ENCODE results near the gene PCDHB14.

DNA sequence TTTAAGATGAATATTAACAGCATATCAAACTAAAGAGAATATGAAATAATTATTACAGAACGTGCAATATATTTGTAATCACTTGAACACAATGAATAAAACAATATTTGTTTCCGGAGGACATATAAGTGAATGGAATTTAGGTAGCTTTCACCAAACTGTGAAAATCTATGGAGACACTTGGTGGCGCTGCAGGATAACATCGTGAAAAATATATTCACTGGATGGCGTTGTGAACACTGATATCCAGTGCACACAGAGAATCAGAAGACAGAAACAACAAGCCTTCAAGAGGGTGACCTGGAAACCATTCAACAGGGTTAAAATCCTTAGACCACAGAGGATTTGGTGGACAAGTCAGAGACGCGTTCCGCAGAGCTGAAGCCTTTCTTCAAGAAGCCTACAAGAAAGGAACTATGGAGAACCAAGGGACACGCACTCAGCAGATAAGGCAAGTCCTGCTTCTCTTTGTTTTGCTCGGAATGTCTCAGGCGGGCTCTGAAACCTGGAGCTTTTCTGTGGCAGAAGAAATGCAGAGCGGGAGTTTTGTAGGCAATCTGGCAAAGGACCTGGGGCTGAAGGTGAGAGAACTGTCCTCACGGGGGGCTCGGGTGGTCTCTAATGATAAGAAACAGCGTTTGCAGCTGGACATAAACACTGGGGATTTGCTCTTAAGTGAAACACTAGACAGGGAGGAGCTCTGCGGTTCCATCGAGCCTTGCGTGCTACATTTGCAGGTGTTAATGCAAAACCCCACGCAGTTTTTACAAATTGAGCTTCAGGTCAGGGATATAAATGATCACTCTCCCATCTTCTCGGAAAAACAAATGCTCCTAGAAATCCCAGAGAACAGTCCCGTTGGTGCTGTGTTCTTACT, 23.5 kb upstream of the PCDHB14 start, which contains the start of gene PCDHB11:
- TF ChIP-seq CTCF (IDR thresholded peaks at IDR 0.05) (peak in 1 of 6 experiments; percentile 17), POLR2A (IDR thresholded peaks at IDR 0.05) (no peak)
